Tibial artery (tissue), 4 donors: ENCODE results near the gene KLC1.

Experiments used
- DNase-seq, 2 donors: peaks; one replicate each; pipeline ENCODE4 v3.0.0-alpha.2; 2019
- H3K27ac ChIP-seq, 2 donors: fragments of 200-600 bp; sonication (generic) in 1 of 2; 1 replicate in 1 of 2; 2 replicates in 1 of 2; pipeline ENCODE4 v1.5.1; 2018 to 2019; ENCODE audit warnings: mild to moderate bottlenecking in 1 of 2
- H3K27me3 ChIP-seq, 2 donors: fragments of 200-600 bp; sonication (generic) in 1 of 2; one replicate each; pipeline versions ENCODE4 v1.5.1 to v1.6.0; 2016 to 2019
- H3K36me3 ChIP-seq, 3 donors: fragments of 200-600 bp; sonication (generic) in 2 of 3; one replicate each; pipeline ENCODE4 v1.5.1; 2016 to 2019; ENCODE audit warnings: mild to moderate bottlenecking in 2 of 3
- H3K4me1 ChIP-seq, 4 donors: fragments of 200-600 bp; sonication (generic) in 2 of 4; 1 replicate in 3 of 4; 2 replicates in 1 of 4; pipeline ENCODE4 v1.5.1; 2016 to 2019
- H3K4me3 ChIP-seq, 2 donors: fragments of 200-600 bp; sonication (generic) in 1 of 2; 1 replicate in 1 of 2; 2 replicates in 1 of 2; pipeline ENCODE4 v1.5.1; 2018 to 2019; ENCODE audit warnings: mild to moderate bottlenecking in 2 of 2
- H3K9me3 ChIP-seq, 3 donors: fragments of 200-600 bp; sonication (generic) in 1 of 3; one replicate each; pipeline ENCODE4 v1.5.1; 2016 to 2019
- CTCF ChIP-seq, 2 experiments: fragments of 200-600 bp in 1 of 2; fragments of 450-650 bp in 1 of 2; IDR thresholded peaks; one replicate each; pipeline ENCODE4 v1.5.1; 2017 to 2019; ENCODE audit warnings: antibody characterized with exemption in 2 of 2, mild to moderate bottlenecking in 1 of 2, moderate library complexity in 1 of 2
- intact Hi-C: fragments of 100-400 bp; cut with DNase I; formaldehyde crosslinking; loops from one replicate; pipeline ENCODE4 v1.15.0; 2023; ENCODE audit warnings: low total_unique reads

The KLC1 gene

GRCh38 chr14:103699261-103699661 lies 70.2 kb downstream of the KLC1 start:
- no peak for DNase-seq
- H3K9me3 ChIP-seq: no peaks in the 10 kb centered on the region
- intact Hi-C loops: no loop called here
- H3K4me3 ChIP-seq: no peak overlapping the region
- peaks cover 10 to 48% (median 35%) of the 10 kb centered on the region in 4 donors for H3K4me1 ChIP-seq
- H3K36me3 ChIP-seq: peaks cover 47 to 79% (median 71%) of the 10 kb centered on the region in 3 donors
- no peaks in the 10 kb centered on the region for H3K27me3 ChIP-seq
- no peak for TF ChIP-seq CTCF (IDR thresholded peaks at IDR 0.05)
- H3K27ac ChIP-seq: peak overlapping the region in 1 of 2 donors; percentile 70

- Histone ChIP-seq H3K4me3 (no peak overlapping the region), H3K27me3 (no peaks in the 10 kb centered on the region), H3K4me1 (peaks cover 10 to 48% (median 35%) of the 10 kb centered on the region in 4 donors), H3K36me3 (peaks cover 40 to 80% (median 73%) of the 10 kb centered on the region in 3 donors), H3K27ac (peak overlapping the region; percentile 29 to 70), H3K9me3 (no peaks in the 10 kb centered on the region)
- peak in 1 of 2 donors; percentile 63 for DNase-seq
- TF ChIP-seq CTCF (IDR thresholded peaks at IDR 0.05): no peak
- intact Hi-C loops: no loop called here
Observed at GRCh38 chr14:103699901-103700752, 71.1 kb downstream of the KLC1 start.

- no peaks in the 10 kb centered on the region for H3K27me3 ChIP-seq
- intact Hi-C loops: no loop called here
- peaks cover 40 to 88% (median 78%) of the 10 kb centered on the region in 3 donors for H3K36me3 ChIP-seq
- peaks cover 10 to 42% (median 29%) of the 10 kb centered on the region in 4 donors for H3K4me1 ChIP-seq
- no peak overlapping the region for H3K27ac ChIP-seq
- DNase-seq: no peak
- no peaks in the 10 kb centered on the region for H3K9me3 ChIP-seq
- H3K4me3 ChIP-seq: no peak overlapping the region
- TF ChIP-seq CTCF (IDR thresholded peaks at IDR 0.05): no peak
Observed at GRCh38 chr14:103700753-103701490, 71.9 kb downstream of the KLC1 start.

GRCh38 chr14:103702095-103702494 lies 73.1 kb downstream of the KLC1 start:
- DNase-seq: no peak
- no peak for TF ChIP-seq CTCF (IDR thresholded peaks at IDR 0.05)
- intact Hi-C loops: no loop called here
- Histone ChIP-seq H3K9me3 (no peaks in the 10 kb centered on the region), H3K36me3 (peaks cover 40 to 100% (median 89%) of the 10 kb centered on the region in 3 donors), H3K4me1 (peaks cover 5 to 33% (median 17%) of the 10 kb centered on the region in 4 donors), H3K4me3 (no peak overlapping the region), H3K27me3 (no peaks in the 10 kb centered on the region), H3K27ac (no peak overlapping the region)

GRCh38 chr14:103702497-103703432 lies 73.8 kb downstream of the KLC1 start:
- Histone ChIP-seq H3K9me3 (no peaks in the 10 kb centered on the region), H3K27me3 (no peaks in the 10 kb centered on the region), H3K27ac (no peak overlapping the region), H3K36me3 (peaks cover 40 to 100% (median 89%) of the 10 kb centered on the region in 3 donors), H3K4me3 (no peak overlapping the region), H3K4me1 (peaks cover 0 to 33% (median 11%) of the 10 kb centered on the region in 4 donors)
- no peak for DNase-seq
- intact Hi-C loops: no loop called here
- no peak for TF ChIP-seq CTCF (IDR thresholded peaks at IDR 0.05)
